Left lobe of liver (tissue), 2 donors: ENCODE measurements around the gene STUB1. TPM values are rescaled to one million over a fixed set of nuclear protein-coding genes. Genes with fewer than 3 reads are reported as not detected.
A peak's percentile ranks its signal among the peaks of the same experiment; 100 is the strongest.

ENCODE experiments used
- ATAC-seq: fragments of 200-7000 bp; cut with Tn5 transposase; one replicate; pipeline ENCODE4 v1.9.1; 2020; ENCODE audit warnings: mild to moderate bottlenecking, moderate library complexity
- DNase-seq: peaks from one replicate; pipeline ENCODE4 v3.0.0-alpha.2; 2020; ENCODE audit warnings: low spot score
- total RNA-seq: library from RNA; stranded (reverse); gene quantifications from one replicate; pipeline ENCODE4 v1.2.1, GENCODE V29; 2021
- donor health status: DM: no; HTN: no; CAD: no; lungs with moderate emphysema.
- donor health status: DM: no; HTN: yes; CAD: no.

Gene STUB1
- 56.2 TPM for total RNA-seq

DNA sequence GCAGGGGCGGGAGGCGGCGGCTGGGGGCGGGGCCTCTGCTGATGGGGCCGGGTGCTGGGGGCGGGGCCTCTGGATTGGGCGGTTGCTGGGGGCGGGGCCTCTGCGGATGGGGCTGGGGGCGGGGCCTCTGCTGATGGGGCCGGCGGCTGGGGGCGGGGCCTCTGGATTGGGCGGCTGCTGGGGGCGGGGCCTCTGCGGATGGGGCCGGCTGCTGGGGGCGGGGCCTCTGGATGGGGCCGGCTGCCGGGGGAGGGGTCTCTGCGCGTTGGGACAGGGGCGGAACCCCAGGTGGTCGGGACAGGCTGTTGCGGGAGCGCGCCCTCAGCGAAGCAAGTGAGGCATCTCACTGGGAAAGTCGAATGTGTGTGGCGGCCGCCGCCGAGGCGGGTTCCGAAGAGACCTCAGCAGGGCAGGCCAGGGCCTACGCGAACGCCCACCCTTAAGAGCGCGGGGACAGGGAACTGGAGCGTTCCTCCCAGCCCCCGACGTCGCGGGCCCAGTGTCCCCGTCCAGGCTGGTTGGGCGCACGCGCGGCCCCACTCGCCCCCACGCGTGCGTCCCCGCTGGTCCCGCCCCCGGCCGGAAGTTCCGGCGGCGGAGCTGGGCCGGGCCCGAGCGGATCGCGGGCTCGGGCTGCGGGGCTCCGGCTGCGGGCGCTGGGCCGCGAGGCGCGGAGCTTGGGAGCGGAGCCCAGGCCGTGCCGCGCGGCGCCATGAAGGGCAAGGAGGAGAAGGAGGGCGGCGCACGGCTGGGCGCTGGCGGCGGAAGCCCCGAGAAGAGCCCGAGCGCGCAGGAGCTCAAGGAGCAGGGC lies at the start of gene STUB1:
STUB1 (plus strand) TSS at position 597 of the 811 bp plus-strand sequence; CDS start at position 713, 116 bp downstream.
- peak; percentile 73 for ATAC-seq

DNA sequence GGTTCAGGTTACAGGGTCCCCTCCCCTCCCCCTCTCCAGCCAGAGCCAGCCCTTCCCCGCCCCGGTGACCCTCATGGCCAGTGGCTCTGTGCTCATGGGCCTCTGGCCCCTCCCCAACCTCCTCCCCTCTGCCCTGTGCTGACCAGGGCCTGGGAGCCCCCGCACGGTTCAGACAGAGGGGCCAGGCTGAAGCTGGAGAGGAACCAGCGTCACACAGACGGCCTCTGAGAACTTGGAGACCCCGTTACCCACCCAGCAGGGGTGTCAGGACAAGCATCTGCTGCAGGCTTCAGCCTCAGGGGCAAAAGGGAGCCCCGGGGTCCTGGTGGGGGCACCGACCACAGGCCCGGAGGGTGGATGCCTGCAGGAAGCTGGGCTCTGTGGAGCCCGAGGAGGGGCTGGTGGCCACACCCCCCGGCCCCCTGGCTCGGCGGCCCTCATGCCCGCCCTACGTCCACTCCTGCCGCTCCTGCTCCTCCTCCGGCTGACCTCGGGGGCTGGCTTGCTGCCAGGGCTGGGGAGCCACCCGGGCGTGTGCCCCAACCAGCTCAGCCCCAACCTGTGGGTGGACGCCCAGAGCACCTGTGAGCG lies 49.3 kb upstream of the STUB1 start, which contains the start of gene WFIKKN1:
WFIKKN1 (plus strand) TSS at position 171 of the 591 bp plus-strand sequence; CDS start at position 440, 269 bp downstream.
- ATAC-seq, result peak; percentile 6
- peak; percentile 70 for DNase-seq

More for the DNA sequence above, at the start of gene STUB1:
- peak; percentile 92 for DNase-seq

DNA sequence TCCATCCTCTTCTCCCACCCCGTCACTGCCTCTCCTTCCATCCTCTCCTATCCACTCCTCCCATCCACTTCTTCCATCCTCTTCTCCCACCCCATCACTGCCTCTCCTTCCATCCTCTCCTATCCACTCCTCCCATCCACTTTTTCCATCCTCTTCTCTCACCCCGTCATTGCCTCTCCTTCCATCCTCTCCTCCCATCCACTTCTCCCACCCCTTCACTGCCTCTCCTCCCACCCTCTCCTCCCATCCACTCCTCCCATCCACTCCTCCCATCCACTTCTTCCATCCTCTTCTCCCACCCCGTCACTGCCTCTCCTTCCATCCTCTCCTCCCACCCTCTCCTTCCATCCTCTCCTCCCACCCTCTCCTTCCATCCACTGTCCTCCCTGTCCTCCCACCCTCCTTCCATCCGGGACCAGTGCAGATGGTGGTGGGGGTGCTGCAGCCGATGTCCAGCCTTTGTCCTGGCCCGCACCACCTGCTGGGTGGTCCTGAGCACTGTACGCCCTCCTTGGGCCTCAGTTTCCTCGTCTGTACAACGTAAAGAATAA lies 48.3 kb upstream of the STUB1 start:
- DNase-seq, result no peak
- ATAC-seq, result no peak

DNA sequence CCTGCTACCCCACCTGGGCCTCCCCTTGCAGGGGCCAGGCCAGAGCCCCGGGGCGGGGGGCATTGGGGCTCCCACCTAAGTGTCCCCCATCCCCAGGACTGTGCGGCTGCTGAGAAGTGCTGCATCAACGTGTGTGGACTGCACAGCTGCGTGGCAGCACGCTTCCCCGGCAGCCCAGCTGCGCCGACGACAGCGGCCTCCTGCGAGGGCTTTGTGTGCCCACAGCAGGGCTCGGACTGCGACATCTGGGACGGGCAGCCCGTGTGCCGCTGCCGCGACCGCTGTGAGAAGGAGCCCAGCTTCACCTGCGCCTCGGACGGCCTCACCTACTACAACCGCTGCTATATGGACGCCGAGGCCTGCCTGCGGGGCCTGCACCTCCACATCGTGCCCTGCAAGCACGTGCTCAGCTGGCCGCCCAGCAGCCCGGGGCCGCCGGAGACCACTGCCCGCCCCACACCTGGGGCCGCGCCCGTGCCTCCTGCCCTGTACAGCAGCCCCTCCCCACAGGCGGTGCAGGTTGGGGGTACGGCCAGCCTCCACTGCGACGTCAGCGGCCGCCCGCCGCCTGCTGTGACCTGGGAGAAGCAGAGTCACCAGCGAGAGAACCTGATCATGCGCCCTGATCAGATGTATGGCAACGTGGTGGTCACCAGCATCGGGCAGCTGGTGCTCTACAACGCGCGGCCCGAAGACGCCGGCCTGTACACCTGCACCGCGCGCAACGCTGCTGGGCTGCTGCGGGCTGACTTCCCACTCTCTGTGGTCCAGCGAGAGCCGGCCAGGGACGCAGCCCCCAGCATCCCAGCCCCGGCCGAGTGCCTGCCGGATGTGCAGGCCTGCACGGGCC lies 47.5 kb upstream of the STUB1 start:
- ATAC-seq (no peak), DNase-seq (peak; percentile 47)

DNA sequence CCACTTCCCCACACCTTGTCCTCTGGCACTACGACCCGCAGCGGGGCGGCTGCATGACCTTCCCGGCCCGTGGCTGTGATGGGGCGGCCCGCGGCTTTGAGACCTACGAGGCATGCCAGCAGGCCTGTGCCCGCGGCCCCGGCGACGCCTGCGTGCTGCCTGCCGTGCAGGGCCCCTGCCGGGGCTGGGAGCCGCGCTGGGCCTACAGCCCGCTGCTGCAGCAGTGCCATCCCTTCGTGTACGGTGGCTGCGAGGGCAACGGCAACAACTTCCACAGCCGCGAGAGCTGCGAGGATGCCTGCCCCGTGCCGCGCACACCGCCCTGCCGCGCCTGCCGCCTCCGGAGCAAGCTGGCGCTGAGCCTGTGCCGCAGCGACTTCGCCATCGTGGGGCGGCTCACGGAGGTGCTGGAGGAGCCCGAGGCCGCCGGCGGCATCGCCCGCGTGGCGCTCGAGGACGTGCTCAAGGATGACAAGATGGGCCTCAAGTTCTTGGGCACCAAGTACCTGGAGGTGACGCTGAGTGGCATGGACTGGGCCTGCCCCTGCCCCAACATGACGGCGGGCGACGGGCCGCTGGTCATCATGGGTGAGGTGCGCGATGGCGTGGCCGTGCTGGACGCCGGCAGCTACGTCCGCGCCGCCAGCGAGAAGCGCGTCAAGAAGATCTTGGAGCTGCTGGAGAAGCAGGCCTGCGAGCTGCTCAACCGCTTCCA lies 46.7 kb upstream of the STUB1 start:
- peak; percentile 46 for DNase-seq
- no peak for ATAC-seq

DNA sequence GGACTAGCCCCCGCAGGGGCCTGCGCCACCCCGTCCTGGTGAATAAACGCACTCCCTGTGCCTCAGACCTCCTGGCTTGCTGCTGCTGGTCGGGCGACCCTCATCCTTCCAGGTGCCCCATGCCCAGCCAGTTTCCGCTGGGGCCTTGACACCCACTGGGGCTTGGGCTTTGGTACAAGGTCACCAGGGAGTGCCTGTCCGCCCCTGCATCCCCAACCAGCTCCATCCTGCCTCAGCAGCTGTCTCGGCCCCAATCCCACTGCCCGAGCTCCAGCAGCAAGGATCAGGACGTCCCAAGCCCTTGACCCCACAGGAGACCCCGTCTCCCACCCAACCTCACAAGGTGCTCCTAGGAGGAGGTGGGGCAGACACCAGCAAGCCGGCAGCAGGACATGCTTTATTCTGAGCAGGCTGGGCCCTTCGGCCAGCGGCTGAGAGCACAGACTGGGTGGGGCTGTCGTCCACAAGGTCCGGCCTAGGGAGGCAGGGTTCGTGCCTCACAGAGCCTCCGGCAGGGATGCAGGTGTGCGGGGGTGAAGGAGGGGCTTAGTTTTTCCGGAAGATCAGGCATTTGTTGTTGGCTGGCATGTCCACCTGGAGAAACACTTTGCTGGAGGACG lies 46.0 kb upstream of the STUB1 start:
- DNase-seq (no peak), ATAC-seq (no peak)

DNA sequence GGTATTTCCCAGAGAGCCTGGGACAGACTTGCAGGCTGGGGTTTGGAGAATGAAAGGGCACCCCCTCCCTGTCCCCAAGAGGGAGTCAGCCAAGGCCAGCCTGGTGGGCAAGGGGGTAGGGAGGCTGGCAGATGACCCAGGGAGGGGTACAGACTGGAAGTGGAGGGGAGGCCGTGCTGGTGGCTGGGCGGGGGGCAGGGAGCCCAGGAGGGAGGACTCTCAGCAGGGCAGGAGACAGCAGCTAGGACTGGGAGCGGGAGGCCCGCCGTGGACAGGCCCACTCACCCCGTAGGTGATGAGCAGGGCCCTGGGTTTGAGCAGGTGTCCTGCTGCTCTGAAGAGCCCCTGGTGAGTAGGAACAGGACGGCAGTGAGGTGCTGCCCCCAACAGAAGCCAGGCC lies 45.2 kb upstream of the STUB1 start:
- no peak for DNase-seq
- no peak for ATAC-seq

DNA sequence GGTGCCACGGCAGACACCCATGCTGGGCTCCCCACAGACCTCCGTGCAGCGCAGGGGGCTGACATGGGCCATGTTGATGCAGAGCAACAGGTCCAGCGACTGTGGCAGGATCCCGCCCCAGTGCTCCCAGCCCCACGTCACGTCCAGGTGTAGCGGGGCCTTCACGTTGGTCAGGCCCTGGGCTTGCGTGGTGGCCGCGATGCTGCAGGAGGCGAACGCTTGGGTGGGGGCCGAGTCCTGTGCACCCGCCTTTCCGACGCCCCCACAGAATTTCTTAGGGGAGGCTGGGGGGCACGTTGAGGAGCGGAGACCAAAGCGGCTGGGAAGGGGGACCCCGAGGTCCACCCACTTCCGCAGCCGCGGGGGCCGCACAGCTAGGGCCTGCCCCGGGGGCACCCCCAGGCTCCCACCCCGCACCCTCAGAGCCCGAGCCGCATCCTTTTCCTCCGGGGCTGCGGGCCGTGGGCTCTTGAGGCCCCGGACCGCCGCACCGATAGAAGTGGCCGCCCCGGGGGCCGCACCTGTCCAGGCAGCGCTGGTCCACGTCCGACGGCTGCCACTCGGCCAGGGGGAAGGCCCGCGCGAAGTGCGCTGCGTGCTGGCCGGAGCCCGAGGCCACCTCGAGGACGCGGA lies 44.5 kb upstream of the STUB1 start:
- ATAC-seq, result no peak
- peak; percentile 53 for DNase-seq

DNA sequence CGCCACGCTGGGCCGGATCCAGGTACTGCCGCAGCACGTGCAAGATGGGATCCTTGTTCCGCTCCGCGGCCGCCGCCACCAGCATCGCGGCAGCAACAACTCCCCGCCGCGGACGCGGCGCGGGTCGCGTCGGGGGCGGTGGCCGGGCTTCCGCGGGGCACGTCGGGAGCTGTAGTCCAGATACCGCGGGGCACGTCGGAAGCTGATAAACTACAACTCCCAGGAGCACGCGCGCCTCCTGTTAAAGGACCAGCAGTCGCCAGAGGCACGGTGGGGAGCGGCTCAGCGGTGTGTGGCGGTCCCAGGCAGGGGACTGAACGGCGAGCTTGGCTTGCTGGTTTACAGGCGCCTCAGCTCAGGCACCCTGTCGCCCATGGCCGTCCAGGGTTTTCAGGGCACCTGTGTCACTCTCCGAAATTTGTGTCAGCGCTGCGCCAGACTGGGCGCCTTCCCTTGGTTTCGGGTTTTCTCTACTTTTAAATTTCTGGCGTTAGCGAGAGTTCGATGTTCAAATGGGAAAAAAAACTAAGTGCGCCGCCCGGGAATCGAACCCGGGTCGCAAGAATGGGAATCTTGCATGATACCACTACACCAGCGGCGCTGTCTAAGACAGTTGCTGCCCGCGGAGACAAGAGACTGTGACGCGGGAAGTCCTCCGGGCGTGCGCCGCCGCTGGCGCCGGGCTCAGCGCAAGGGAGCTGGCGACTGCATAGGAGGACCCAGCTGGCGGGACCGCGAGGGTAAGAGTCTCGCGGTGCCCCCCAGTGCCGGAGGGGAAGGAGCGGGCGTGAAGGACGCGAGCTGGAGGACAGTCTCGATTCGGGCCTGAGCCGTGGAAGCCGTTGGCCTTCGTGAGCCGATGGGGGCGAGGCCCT lies 43.8 kb upstream of the STUB1 start, which contains the start of gene METTL26:
METTL26 (minus strand) TSS at position 100 of the 875 bp plus-strand sequence; CDS start at position 85, 15 bp downstream.
- peak; percentile 82 for ATAC-seq
- peak; percentile 96 for DNase-seq

DNA sequence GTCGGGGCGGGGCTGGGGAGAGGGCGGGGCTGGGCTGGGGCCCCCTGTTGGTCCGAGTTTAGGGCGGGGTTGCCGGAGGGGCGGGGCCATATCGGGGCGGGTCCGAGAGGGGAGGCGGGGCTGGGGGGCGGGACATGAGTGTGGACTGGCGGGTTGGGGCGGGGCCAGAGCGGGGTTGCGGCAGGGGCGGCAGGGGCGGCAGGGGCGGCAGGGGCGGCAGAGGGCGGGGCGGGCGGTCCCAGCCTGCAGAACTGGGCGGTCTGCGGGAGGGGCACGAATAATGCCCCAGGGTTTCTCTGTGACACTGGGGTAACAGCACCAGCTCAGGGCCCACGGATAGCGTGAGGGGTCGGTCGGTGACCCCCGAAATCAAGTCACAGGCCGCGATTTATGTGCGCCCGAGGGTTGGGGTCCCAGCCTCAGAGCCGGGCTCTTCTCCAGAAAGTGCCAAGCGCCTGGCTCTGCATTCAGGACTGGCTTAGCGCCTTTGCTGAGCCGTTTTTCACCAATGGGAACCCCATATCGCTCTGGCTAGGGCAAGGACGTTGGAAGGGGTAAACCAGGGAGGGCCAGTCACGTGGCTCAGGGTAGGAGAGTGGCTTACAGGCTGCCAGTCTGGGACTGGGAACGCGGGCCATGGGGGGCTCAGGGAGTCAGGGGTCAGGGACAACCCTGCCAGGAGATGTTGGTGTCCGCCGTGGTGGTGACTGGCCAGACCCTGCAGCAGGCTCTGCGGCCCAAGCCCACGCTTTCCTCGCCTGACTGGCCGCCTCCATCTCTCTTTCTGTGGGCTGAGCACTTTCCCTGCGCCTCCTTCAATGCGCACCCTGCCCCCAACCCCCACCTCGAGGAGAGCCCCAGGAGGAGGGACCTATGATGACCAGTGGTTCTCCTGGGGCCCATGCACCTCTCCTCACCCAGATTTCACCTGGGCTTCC lies 42.9 kb upstream of the STUB1 start:
- ATAC-seq (peak; percentile 75), DNase-seq (no peak)

DNA sequence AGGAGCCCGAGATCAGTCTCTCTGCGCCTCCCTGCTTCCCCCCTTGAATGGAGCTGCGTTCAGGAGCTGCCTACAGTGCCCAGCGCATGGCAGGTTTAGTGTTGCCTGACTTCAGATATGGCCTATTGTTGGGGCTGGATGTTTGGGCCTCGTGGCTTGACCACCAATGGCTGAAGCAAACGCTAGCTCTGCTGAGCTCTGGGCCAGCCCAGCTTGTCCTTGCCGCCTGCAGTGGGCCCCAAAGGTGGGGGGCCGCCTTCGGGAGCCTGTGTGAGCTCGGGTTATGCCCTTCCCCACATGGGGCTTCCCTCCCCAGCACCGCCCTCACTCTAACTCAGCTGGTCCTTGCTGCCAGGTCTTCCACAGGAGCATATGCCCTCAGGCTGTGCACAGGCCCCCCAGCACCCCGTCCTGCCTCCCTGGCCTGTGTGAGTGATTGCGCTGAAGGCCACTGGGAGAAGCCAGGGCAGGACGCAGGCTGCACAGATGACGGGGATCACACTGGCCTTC lies 42.1 kb upstream of the STUB1 start:
- no peak for DNase-seq
- ATAC-seq, result no peak

DNA sequence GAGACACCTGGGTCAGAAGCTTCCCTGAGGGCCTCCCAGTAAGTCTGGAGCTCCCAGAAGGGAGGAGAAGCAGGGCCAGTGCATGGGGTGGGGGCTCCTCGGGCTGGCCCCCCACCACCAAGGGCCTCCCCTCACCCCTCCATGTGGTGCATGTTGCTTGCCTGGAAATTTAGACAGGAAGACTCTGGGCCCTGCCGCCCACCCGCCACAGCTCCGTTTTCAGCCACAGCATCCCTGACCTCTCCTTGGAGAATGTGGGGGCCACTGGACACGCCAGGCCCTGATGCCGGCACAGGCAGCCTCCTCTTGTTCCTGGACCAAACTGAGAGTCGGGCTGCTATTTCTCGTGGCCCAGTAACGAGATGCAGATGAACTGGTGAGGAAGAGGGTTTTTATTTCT lies 41.4 kb upstream of the STUB1 start:
- ATAC-seq (no peak), DNase-seq (no peak)

DNA sequence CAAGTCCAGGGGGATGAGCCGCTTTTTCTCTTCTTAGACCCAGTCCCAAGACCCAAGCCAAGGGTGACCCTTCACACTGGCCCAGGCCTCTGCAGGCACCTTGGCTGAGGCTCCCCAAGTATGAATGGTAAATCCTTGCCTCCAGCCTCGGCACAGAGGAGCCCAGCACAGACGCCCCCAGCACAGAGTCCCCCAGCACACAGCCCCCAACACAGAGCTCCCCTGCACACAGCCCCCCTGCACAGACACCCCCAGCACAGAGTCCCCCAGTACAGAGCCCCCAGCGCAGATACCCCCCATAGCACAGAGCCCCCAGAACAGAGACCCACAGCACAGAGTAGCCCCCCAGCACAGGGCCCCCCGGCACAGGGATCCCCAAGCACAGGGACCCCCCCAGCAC lies 39.6 kb upstream of the STUB1 start:
- no peak for ATAC-seq

DNA sequence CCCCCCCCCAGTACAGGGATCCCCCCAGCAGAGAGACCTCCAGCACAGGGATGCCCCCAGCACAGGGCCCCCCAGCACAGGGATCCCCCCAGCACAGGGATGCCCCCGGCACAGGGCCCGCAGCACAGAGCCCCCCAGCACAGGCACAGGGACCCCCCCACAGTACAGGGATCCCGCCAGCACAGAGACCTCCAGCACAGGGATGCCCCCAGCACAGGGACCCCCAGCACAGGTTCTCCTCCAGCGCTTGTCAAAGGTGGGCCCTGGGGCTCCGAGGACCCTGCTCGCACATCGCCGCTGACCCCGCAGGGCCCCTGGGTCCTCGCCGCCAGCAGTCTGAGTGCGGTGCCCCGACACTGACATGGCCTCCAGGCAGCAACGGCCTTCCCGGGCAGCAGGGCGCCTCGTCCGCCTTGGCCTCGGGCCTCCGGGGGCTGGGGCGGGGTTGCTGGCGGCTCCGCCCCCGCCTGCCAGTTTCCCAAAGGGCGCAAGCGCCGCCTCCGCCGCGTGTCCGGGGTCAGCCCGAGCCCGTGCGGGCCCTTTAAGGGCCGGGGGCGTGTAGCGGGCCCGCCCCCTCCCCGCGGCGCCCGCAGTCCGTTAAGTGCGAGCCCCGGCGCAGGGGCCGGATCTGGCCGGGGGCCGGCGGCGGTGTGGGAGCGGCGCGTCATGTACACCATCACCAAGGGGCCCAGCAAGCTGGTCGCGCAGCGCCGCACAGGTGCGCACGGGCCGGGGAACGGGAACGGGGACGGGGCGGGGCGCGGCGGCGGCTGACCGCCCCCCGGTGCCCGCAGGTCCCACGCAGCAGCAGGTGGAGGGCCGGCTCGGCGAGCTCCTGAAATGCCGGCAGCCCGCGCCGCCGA lies 38.7 kb upstream of the STUB1 start, which contains the start of gene MCRIP2:
MCRIP2 (plus strand) TSS at position 503 of the 863 bp plus-strand sequence; CDS start at position 667, 164 bp downstream.
- peak; percentile 64 for ATAC-seq

More for the DNA sequence above, 39.6 kb upstream of the STUB1 start:
- no peak for DNase-seq

DNA sequence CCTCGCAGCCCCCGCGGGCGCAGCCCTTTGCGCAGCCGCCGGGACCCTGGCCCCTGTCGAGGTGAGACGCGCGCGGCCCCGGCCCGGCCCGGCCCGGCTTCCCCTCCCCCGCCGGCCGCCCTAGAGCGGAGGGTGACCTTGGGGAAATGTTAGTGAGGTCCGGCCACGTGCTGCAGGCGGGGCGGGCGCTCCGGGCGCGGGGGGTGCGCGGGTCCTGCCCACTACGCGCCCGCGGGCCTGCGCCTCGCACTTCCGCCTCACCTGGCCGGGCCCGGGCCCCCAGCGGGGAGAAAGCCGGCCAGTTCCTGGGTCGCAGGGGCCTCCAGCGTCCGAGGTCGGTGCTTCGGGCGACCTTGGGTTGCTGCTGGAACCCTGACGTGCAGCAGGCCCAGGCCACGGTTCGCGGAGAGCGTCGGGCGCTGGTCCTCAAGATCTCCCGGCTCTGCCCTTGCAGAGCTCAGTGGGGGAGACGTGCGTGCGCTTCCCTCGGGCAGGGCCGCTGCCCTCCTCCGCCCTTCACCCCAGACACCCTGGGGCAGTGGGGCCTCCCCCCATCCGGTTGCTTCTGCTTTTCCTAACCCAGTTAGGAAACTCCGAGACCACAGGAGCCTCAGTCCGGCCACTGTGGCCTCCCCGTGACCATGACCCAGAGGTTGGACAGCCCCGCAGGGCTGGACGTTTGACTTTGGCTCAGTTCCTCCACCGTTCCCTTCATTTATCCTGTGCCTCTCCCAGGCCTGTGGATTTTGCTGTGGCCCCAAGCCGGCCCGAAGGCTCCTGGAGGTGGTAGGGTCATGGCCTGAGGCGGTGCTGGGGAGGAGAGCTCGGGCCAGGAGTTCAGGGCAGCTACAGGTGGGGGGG lies 37.8 kb upstream of the STUB1 start:
- ATAC-seq (peak; percentile 54), DNase-seq (peak; percentile 86)

More for the DNA sequence above, 38.7 kb upstream of the STUB1 start, which contains the start of gene MCRIP2:
- DNase-seq, result peak; percentile 95
